Colonic mucosa (tissue), 4 donors: Measurements from ENCODE around the gene C19orf25. TPM values are rescaled to one million over a fixed set of nuclear protein-coding genes. Genes with fewer than 3 reads are reported as not detected.

Experiments
- DNase-seq: peaks from one replicate; pipeline ENCODE4 v3.0.0-alpha.2; 2020
- H3K27ac ChIP-seq: fragments of 200-600 bp; one replicate; pipeline ENCODE4 v1.8.0; 2021
- H3K27me3 ChIP-seq: fragments of 200-600 bp; one replicate; pipeline ENCODE4 v1.8.0; 2021
- H3K36me3 ChIP-seq: fragments of 200-600 bp; one replicate; pipeline ENCODE4 v1.8.0; 2021
- H3K4me1 ChIP-seq: fragments of 200-600 bp; one replicate; pipeline ENCODE4 v1.8.0; 2021; ENCODE audit warnings: mild to moderate bottlenecking
- H3K4me3 ChIP-seq: fragments of 200-600 bp; one replicate; pipeline ENCODE4 v1.8.0; 2021
- H3K9ac ChIP-seq, 2 donors: one replicate each; pipeline ENCODE4 v1.7.0; 2013; ENCODE audit warnings: control low read depth in 2 of 2, low read depth in 2 of 2, low read length in 2 of 2
- H3K9me3 ChIP-seq: fragments of 200-600 bp; one replicate; pipeline ENCODE4 v1.8.0; 2021
- intact Hi-C: fragments of 100-400 bp; cut with DNase I; formaldehyde crosslinking; loops from one replicate; pipeline ENCODE4 v1.14.1; 2022
- total RNA-seq, 2 donors: library from RNA; stranded (reverse); fragmentation: NEBNext Ultra II Directional in 1 of 2; extraction: Animal tissue kit (Norgen Biotek cat#: 25700) in 1 of 2; gene quantifications; one replicate each; pipeline ENCODE4 v1.2.1, GENCODE V29; 2021
- TF ChIP-seq, protein P1 (sequence below): fragments of 200-600 bp; IDR thresholded peaks from one replicate; pipeline ENCODE4 v1.8.0; 2022; ENCODE audit warnings: antibody characterized with exemption, mild to moderate bottlenecking
- donor health status: healthy.
- donor health status: DM: no; HTN: no; CAD: no.
- donor health status: DM: no; HTN: no; CAD: no.

C19orf25 gene
- total RNA-seq, 2 donors from 2014 or later, result 27.3 to 46.9 TPM

DNA sequence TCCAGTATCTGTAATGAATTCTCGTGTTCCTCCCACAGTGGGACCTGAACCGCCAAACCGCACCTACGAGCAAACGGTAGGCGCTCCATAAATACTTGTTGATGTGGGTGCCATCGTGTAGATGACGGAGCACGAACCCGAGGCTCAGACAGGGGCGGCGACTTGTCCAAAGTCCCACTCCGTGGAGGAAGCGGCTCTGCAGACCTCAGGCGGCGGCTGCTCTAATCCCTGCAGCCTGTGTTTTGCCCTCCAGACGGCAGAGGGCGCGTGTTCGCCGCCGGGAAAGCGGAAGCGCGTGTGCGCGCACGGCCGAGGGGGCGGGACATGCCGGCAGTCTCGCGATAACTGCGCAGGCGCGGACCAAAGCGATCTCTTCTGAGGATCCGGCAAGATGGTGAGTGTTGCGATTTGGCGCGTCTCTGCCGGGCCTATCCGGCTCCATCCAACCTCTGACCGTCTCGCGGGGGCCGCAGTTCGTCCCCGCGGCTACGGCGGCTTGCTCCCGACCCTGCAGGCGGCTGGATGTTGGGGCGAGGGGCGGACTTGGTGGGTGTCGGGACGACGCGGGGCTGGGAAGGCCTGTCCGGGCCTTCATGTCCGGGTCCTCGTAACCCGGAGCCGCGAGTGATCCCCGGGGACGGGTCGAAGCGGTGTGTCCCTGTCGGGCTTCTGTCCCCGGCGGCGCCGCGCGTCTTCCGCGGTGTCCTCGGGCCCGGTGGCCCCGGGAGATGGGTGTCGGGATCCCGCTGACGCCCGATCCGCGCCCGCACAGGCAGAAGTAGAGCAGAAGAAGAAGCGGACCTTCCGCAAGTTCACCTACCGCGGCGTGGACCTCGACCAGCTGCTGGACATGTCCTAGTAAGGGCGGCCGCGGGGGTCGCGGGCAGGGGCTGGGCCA is 40.7 kb downstream of the C19orf25 start, which contains the start of gene RPS15:
Gene RPS15, plus strand, starts transcription at position 362 of the 898 bp plus-strand sequence. Its CDS starts 30 bp downstream, at position 392.
- intact Hi-C loops, result no loop called here
- Histone ChIP-seq H3K36me3 (peaks cover 23% of the 10 kb centered on the region), H3K4me1 (peaks cover 7% of the 10 kb centered on the region), H3K27me3 (no peaks in the 10 kb centered on the region), H3K9ac (peak within 1 kb of the TSS; percentile 81 to 90), H3K9me3 (no peaks in the 10 kb centered on the region), H3K27ac (peak within 1 kb of the TSS; percentile 66), H3K4me3 (peak within 1 kb of the TSS; percentile 73)
- TF ChIP-seq, protein P1, sequence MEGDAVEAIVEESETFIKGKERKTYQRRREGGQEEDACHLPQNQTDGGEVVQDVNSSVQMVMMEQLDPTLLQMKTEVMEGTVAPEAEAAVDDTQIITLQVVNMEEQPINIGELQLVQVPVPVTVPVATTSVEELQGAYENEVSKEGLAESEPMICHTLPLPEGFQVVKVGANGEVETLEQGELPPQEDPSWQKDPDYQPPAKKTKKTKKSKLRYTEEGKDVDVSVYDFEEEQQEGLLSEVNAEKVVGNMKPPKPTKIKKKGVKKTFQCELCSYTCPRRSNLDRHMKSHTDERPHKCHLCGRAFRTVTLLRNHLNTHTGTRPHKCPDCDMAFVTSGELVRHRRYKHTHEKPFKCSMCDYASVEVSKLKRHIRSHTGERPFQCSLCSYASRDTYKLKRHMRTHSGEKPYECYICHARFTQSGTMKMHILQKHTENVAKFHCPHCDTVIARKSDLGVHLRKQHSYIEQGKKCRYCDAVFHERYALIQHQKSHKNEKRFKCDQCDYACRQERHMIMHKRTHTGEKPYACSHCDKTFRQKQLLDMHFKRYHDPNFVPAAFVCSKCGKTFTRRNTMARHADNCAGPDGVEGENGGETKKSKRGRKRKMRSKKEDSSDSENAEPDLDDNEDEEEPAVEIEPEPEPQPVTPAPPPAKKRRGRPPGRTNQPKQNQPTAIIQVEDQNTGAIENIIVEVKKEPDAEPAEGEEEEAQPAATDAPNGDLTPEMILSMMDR, result peak; percentile 95
- peak; percentile 96 for DNase-seq

DNA sequence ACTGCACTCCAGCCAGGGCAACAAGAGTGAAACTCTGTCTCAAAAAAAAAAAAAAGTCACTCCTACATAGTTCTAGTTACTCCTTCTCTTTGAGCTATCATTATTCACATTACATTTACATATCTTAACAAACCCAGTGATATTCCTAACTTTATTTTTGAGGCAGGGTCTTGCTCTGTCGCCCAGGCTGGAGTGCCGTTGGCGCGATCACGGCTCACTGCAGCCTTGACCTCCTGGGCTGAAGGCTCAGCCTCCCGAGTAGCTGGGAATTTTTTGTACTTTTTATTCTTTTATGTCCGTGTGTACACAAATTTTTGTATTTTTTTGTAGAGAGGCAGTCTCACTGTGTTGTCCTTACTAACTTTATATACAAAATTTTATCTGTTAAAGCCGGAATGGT is 41.4 kb downstream of the C19orf25 start:
- TF ChIP-seq, protein P1, result no peak
- peak overlapping the region; percentile 66 for H3K27ac ChIP-seq
- no peaks in the 10 kb centered on the region for H3K9me3 ChIP-seq
- no peaks in the 10 kb centered on the region for H3K27me3 ChIP-seq
- no peak overlapping the region for H3K9ac ChIP-seq
- intact Hi-C loops, result no loop called here
- H3K4me1 ChIP-seq, result peaks cover 7% of the 10 kb centered on the region
- H3K36me3 ChIP-seq, result peaks cover 23% of the 10 kb centered on the region
- peak overlapping the region; percentile 73 for H3K4me3 ChIP-seq
- DNase-seq, result no peak

DNA sequence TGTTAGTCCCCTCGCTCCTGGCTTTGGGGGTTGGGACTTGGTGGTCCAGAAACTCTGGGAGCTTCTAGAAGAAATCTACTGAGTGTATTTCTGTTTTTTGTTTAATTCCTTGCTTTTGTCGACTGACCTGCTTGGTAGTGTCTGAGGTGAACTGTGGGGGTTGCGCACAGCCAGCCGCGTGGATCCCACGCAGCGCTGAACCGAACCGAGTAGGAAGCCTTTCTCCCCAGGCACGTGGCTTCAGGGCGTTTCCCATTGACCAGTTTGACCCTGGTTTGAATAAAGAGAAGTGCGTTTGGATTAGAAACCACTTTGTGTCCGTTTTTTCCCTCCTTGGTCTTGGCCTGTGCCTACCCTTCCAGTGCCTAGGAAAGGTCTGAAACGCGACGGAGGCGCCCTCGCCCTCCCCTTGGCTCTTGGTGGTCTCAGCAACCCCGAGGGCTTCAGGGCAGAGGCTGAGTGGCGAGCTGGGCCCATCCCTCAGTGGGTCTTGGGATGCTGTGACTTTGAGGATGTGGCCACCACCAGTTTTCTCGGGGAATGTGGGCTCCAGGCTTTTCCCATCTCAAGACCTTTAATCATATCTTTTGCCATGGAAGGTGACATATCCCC is 43.5 kb downstream of the C19orf25 start:
- no peak overlapping the region for H3K9ac ChIP-seq
- H3K27ac ChIP-seq, result no peak overlapping the region
- H3K4me1 ChIP-seq, result peaks cover 7% of the 10 kb centered on the region
- TF ChIP-seq, protein P1, result no peak
- H3K4me3 ChIP-seq, result no peak overlapping the region
- H3K27me3 ChIP-seq, result no peaks in the 10 kb centered on the region
- H3K9me3 ChIP-seq, result no peaks in the 10 kb centered on the region
- DNase-seq, result no peak
- peaks cover 26% of the 10 kb centered on the region for H3K36me3 ChIP-seq
- intact Hi-C loops, result no loop called here

DNA sequence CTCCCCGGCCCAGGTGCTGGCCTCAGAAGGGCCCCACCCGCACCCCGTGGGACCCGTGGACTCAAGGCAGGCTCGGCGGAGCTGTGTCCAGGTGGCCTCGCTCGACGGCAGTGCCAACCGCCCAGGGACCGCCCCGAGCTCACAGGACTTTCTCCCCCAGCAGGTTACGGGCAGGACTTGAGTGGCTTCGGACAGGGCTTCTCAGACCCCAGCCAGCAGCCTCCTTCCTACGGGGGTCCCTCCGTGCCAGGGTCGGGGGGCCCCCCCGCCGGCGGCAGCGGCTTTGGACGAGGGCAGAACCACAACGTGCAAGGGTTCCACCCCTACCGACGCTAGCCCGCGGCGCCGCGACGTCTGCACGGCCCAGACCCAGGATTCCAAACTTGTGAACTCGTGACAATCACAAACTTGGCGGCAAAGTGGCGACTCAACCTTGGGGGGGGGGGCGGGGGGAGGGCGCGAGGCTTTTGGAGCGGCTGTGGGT is 44.4 kb downstream of the C19orf25 start:
- intact Hi-C loops, result no loop called here
- Histone ChIP-seq H3K27me3 (no peaks in the 10 kb centered on the region), H3K4me3 (no peak overlapping the region), H3K27ac (no peak overlapping the region), H3K9ac (no peak overlapping the region), H3K9me3 (no peaks in the 10 kb centered on the region), H3K4me1 (peaks cover 5% of the 10 kb centered on the region), H3K36me3 (peaks cover 17% of the 10 kb centered on the region)
- no peak for DNase-seq
- TF ChIP-seq, protein P1, result no peak

DNA sequence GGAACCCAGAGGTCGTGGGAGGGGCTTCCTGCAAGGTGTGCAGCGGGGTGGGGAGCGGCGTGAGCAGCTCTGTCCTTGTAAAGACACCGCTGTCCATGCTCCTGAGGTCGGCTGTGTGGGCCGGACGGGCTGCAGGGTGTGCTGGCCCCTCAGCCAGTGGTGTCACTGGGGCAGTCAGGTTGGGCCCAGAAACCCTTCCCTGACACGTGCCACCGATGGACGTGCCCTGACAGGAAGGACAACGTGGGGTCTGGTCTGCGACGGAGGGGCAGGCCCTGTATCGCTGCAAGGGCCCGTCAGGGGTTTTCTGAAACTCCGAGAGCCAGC is 45.0 kb downstream of the C19orf25 start:
- peaks cover 16% of the 10 kb centered on the region for H3K36me3 ChIP-seq
- no peaks in the 10 kb centered on the region for H3K27me3 ChIP-seq

More for the DNA sequence above, 45.0 kb downstream of the C19orf25 start:
- no peak overlapping the region for H3K27ac ChIP-seq
- no peaks in the 10 kb centered on the region for H3K4me1 ChIP-seq
- intact Hi-C loops, result no loop called here
- DNase-seq, result no peak
- no peak overlapping the region for H3K9ac ChIP-seq
- no peaks in the 10 kb centered on the region for H3K9me3 ChIP-seq
- H3K4me3 ChIP-seq, result no peak overlapping the region
- TF ChIP-seq, protein P1, result no peak
